Epithelial cell of prostate (primary cell): ENCODE results near the gene CMTM8.
A peak's percentile ranks its signal among the peaks of the same experiment; 100 is the strongest.

Source experiments
- DNase-seq: peaks from one replicate; pipeline ENCODE4 v3.0.0-alpha.2; 2011; ENCODE audit warnings: low read depth, low spot score
- H3K27ac ChIP-seq: fragments of 450-650 bp; 2 replicates; pipeline ENCODE4 v1.5.1; 2017; ENCODE audit warnings: mild to moderate bottlenecking

The CMTM8 gene

GRCh38 chr3:32401126-32401525 is 162.6 kb downstream of the CMTM8 start:
- no peak for DNase-seq
- peak overlapping the region; percentile 85 for H3K27ac ChIP-seq

- peak overlapping the region; percentile 85 for H3K27ac ChIP-seq
- DNase-seq, result no peak
Measured at GRCh38 chr3:32401556-32402081, 163.1 kb downstream of the CMTM8 start.

GRCh38 chr3:32403663-32404062 is 165.2 kb downstream of the CMTM8 start:
- no peak for DNase-seq
- H3K27ac ChIP-seq, result no peak overlapping the region

- H3K27ac ChIP-seq, result no peak overlapping the region
- no peak for DNase-seq
Measured at GRCh38 chr3:32404714-32405113, 166.2 kb downstream of the CMTM8 start.

- H3K27ac ChIP-seq, result no peak overlapping the region
- no peak for DNase-seq
Measured at GRCh38 chr3:32405155-32405554, 166.7 kb downstream of the CMTM8 start.

GRCh38 chr3:32405711-32406323 is 167.3 kb downstream of the CMTM8 start:
- no peak for DNase-seq
- peak overlapping the region; percentile 87 for H3K27ac ChIP-seq

- peak; percentile 39 for DNase-seq
- H3K27ac ChIP-seq, result peak overlapping the region; percentile 87
Measured at GRCh38 chr3:32406486-32407408, 168.3 kb downstream of the CMTM8 start.

GRCh38 chr3:32410367-32411246 is 172.1 kb downstream of the CMTM8 start:
- peak overlapping the region; percentile 23 for H3K27ac ChIP-seq
- DNase-seq, result no peak

GRCh38 chr3:32411442-32411841 is 173.0 kb downstream of the CMTM8 start:
- no peak overlapping the region for H3K27ac ChIP-seq
- DNase-seq, result no peak

- H3K27ac ChIP-seq, result peak overlapping the region; percentile 79
- DNase-seq, result no peak
Measured at GRCh38 chr3:32412887-32413286, 174.4 kb downstream of the CMTM8 start.

GRCh38 chr3:32413845-32414521 is 175.5 kb downstream of the CMTM8 start:
- no peak for DNase-seq
- H3K27ac ChIP-seq, result peak overlapping the region; percentile 79

- peak; percentile 27 for DNase-seq
Measured at GRCh38 chr3:32414522-32415202, 176.2 kb downstream of the CMTM8 start.

GRCh38 chr3:32419742-32420125 is 181.3 kb downstream of the CMTM8 start:
- no peak for DNase-seq
- peak overlapping the region; percentile 90 for H3K27ac ChIP-seq

More at GRCh38 chr3:32414522-32415202, 176.2 kb downstream of the CMTM8 start:
- H3K27ac ChIP-seq, result peak overlapping the region; percentile 79
